GM08714 (cell line): ENCODE results near the gene OSBPL1A.

ENCODE experiments used
- H3K4me3 ChIP-seq: fragments of 200-500 bp; sonication (Bioruptor generic); 2 replicates; pipeline ENCODE4 v1.5.1; 2014; ENCODE audit warnings: mild to moderate bottlenecking, low read length, inconsistent platforms
- ZNF274 ChIP-seq: IDR thresholded peaks from 2 replicates; pipeline ENCODE4 v1.6.1; 2012; ENCODE audit warnings: mild to moderate bottlenecking, low read depth, low read length

Gene OSBPL1A

DNA sequence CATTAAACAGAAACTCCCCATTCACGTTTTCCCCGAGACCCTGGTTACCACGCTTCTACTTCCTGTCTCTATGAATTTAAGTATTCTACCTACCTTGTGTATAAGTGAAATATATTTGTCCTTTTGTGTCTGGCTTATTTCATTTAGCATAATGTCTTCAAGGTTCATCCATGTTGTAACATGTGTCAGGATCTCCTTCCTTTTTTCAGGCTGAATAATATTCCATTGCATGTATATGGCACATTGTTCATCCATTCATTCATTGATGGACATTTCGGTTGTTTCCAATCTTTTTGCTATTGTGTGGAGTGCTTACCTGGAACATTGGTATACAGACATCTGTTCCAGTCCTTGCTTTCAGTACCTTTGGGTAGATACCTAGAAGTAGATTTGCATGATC lies 276.9 kb downstream of the OSBPL1A start:
- no peak overlapping the region for H3K4me3 ChIP-seq
- TF ChIP-seq ZNF274: no peak

DNA sequence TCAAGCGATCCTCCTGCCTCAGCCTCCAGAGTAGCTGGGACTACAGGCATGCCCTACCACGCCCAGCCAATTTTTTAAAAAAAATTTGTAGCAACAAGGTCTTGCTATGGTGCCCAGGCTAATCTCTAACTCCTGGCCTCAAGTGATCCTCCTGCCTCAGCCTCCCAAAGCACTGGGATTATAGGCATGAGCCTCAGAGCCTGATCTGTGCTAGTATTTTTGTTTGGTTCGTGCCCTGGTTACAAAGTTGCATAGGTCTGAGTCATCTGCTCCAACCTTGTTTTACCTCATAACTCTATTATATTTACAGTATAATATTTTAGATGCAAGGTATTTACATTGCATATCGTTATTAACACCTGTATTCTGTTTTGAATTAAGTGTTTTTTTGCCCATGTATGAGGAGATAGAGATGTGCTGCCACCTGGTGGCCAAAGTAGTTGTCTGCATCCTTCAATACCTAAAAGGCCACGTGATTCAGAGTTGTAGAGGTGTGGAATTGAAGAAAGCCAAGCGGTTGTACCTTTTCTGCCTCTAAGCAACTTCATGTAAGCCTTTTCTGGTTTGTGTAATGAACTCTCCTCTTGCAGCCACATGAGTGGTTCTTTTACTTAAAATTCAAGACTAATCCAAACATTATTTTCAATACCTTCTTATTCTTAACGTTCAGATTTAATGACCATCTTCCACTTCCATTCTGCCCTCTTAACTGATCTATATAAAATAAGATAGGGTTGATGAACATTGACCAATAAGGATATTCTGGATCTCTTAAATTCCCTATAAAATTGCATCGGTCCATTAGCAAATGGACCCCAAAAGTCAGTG lies 278.7 kb downstream of the OSBPL1A start:
- no peak for TF ChIP-seq ZNF274
- H3K4me3 ChIP-seq: no peak overlapping the region

DNA sequence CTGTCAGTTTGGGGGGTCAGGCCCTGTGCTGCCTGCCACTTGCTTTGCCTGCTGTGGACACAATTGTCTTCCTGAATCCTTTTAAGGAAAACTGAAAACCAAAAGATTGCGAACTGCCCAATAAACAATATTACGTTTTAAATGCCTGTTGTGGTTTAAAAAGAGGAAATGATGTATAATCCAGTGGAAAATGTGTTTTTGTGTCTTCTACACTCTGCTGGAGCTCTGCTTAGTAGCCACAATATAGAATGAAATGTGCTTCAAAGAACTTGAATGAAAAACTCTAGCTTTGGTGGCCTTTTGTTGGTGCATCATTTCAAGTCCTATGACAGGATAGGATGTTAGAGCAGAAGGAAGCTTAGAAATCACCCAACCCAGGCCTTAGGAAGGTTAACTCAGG lies 282.0 kb downstream of the OSBPL1A start:
- no peak overlapping the region for H3K4me3 ChIP-seq
- no peak for TF ChIP-seq ZNF274

DNA sequence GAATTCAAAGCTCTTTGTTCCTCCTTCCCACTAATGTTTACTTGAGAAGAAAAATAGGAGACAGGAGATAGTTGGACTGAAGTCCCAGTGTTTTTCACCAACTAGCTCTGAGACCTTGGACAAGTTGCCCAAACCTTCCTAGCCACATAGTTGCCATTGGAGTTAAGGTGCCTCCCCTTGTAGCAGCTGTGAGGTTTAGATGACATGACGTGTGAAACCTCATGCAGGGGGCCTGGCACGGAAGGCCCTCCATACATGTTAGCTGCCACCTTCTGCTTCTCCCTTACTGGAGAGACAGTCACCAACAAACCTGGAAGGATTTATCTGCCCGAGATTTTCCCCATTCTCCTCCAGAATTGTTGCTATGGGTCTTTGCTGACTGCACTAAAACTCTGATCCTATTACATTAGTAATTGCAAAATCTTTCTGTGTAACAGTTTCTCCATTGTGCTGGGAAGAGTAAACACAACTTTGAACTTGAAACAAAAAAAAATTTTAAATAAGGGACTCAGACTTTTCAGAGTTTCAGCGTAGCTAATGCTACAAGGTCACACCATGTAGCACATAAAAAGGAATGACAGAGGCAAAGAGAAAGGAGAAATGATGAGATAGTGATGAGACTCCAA lies 282.6 kb downstream of the OSBPL1A start:
- H3K4me3 ChIP-seq: no peak overlapping the region
- TF ChIP-seq ZNF274: no peak

DNA sequence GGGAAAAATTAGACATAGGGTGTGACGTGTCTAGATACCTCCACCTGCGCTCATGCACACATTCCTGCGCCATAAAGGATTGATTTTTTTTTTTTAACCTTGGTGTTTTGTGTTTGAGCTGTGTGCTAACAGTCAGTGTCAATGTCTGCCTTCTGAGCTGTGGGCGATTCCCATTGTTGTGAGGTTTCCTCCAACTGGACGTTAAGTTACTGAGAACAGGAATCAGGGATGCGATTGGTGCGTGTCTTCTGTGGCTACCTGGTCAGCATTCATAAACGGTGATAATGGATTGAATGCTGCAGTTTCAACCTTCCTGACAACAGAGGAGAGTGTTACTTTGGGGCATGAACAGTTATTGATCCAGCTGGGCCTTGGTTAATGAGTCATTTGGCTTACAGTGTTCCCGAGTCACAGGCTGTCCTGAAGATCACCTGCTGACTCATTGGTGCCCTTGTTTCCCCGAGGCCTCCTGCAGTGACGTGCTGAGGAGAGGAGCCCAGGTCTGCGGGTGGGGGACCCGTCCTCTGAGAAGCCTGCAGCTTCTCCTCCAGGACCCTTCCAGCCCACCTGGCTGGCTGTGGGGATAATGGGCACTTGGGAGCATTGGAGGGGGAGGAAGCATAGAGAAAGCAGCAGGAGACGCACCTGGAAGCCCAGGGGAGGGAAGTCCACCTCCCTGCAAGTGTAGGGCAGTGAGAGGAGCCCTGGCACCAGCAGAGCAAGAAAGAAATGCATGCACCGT lies 284.6 kb downstream of the OSBPL1A start:
- H3K4me3 ChIP-seq: no peak overlapping the region
- TF ChIP-seq ZNF274: no peak

DNA sequence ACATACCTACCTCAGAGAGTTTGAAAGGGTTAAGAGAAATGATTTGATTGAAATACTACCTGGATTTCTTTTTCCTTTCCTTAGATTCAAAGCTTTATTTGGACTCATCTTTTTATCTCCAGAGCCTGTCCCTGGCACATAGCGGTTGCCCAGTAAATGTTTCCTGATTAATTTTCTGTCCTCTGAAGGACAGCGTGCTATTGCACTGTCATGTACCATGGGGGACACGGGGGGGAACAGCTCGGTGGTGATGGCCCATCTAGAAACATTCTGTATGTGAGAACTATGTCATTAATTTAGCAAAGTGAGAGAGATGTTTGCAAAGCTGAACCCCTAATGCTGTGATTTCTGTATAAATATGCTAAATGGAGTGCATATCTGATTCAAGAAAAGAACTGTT lies 285.2 kb downstream of the OSBPL1A start:
- no peak overlapping the region for H3K4me3 ChIP-seq
- no peak for TF ChIP-seq ZNF274
